ENCODE data around the gene TJP2. TPM values are rescaled to one million over a fixed set of nuclear protein-coding genes. Genes with fewer than 3 reads are reported as not detected.

TJP2 gene
- total RNA-seq, 2 donors from 2014 or later = 45.1 to 53.0 TPM

DNA sequence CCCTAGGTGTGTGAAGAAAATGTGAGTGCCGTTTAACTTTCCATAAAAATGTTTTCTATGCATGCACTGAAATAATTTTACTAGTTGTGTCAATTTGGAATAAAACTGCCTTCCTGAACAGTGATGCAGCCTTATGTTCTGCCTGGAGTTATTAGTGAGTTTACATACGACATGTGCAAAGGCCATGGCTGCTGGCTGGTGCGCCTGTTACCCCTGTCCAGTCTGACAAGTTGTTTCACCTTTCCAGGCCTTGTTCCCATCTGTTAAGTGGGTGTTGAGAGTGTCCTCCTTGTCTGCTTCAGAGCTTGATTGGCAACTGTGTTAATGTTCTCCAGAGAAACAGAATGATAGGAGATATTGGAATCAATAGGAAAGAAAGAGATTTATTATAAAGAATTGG lies 60.6 kb downstream of the TJP2 start:
- no peak overlapping the region for H3K27ac Mint-ChIP-seq
- no peak for DNase-seq
- Histone ChIP-seq H3K27me3 (ENCODE audit: control insufficient read depth, insufficient read depth, low read length, poor library complexity, severe bottlenecking) (no peaks in the 10 kb centered on the region), H3K9me3 (ENCODE audit: control insufficient read depth, low read length) (no peaks in the 10 kb centered on the region), H3K4me1 (ENCODE audit: control insufficient read depth, insufficient read depth, low read length) (peaks cover 9% of the 10 kb centered on the region), H3K9ac (ENCODE audit: extremely low read depth, low read length, poor library complexity, severe bottlenecking) (no peak overlapping the region), H3K36me3 (ENCODE audit: control insufficient read depth, insufficient read depth, low read length) (peaks cover 14% of the 10 kb centered on the region), H3K27ac (ENCODE audit: low read depth, low read length) (no peak overlapping the region), H3K4me3 (ENCODE audit: low read length) (no peak overlapping the region)
- no peak overlapping the region for H3K4me3 Mint-ChIP-seq
- peaks cover 27% of the 10 kb centered on the region for H3K36me3 Mint-ChIP-seq (ENCODE audit: low read depth)
- H3K9me3 Mint-ChIP-seq = no peaks in the 10 kb centered on the region
- peaks cover 19% of the 10 kb centered on the region for H3K4me1 Mint-ChIP-seq
- 82 to 93% methylated on average over 3 of the region's 3 CpGs for WGBS, 2 experiments (ENCODE audit: insufficient coverage in 1 of 2, insufficient read length in 1 of 2)
- H3K27me3 Mint-ChIP-seq (ENCODE audit: insufficient read depth) = no peaks in the 10 kb centered on the region
- TF ChIP-seq CTCF (conservative IDR thresholded peaks at IDR 0.05) = no peak

- peaks cover 17% of the 10 kb centered on the region for H3K4me1 Mint-ChIP-seq
- peaks cover 9% of the 10 kb centered on the region for H3K4me1 ChIP-seq (ENCODE audit: control insufficient read depth, insufficient read depth, low read length)
Measured at GRCh38 chr9:69236188-69236587, 62.1 kb downstream of the TJP2 start.

GRCh38 chr9:69237702-69238295 lies 63.7 kb downstream of the TJP2 start:
- Mint-ChIP-seq H3K4me3 (no peak overlapping the region), H3K36me3 (ENCODE audit: low read depth) (peaks cover 33% of the 10 kb centered on the region), H3K4me1 (peaks cover 1% of the 10 kb centered on the region), H3K27me3 (ENCODE audit: insufficient read depth) (no peaks in the 10 kb centered on the region), H3K9me3 (no peaks in the 10 kb centered on the region), H3K27ac (no peak overlapping the region)
- H3K9me3 ChIP-seq (ENCODE audit: control insufficient read depth, low read length) = no peaks in the 10 kb centered on the region
- peaks cover 23% of the 10 kb centered on the region for H3K36me3 ChIP-seq (ENCODE audit: control insufficient read depth, insufficient read depth, low read length)
- no peak overlapping the region for H3K27ac ChIP-seq (ENCODE audit: low read depth, low read length)
- no peak for DNase-seq
- no peak for TF ChIP-seq CTCF (conservative IDR thresholded peaks at IDR 0.05)
- H3K4me3 ChIP-seq (ENCODE audit: low read length) = no peak overlapping the region
- no peak overlapping the region for H3K9ac ChIP-seq (ENCODE audit: extremely low read depth, low read length, poor library complexity, severe bottlenecking)
- peaks cover under 1% of the 10 kb centered on the region for H3K4me1 ChIP-seq (ENCODE audit: control insufficient read depth, insufficient read depth, low read length)
- WGBS, 2 experiments (ENCODE audit: insufficient coverage in 1 of 2, insufficient read length in 1 of 2) = 91 to 100% methylated on average over 4 of the region's 4 CpGs
- no peaks in the 10 kb centered on the region for H3K27me3 ChIP-seq (ENCODE audit: control insufficient read depth, insufficient read depth, low read length, poor library complexity, severe bottlenecking)

More at GRCh38 chr9:69236188-69236587, 62.1 kb downstream of the TJP2 start:
- Mint-ChIP-seq H3K27me3 (ENCODE audit: insufficient read depth) (no peaks in the 10 kb centered on the region), H3K9me3 (no peaks in the 10 kb centered on the region), H3K27ac (no peak overlapping the region), H3K36me3 (ENCODE audit: low read depth) (peaks cover 33% of the 10 kb centered on the region), H3K4me3 (no peak overlapping the region)
- Histone ChIP-seq H3K27me3 (ENCODE audit: control insufficient read depth, insufficient read depth, low read length, poor library complexity, severe bottlenecking) (no peaks in the 10 kb centered on the region), H3K36me3 (ENCODE audit: control insufficient read depth, insufficient read depth, low read length) (peaks cover 23% of the 10 kb centered on the region), H3K4me3 (ENCODE audit: low read length) (no peak overlapping the region), H3K9me3 (ENCODE audit: control insufficient read depth, low read length) (no peaks in the 10 kb centered on the region), H3K27ac (ENCODE audit: low read depth, low read length) (no peak overlapping the region), H3K9ac (ENCODE audit: extremely low read depth, low read length, poor library complexity, severe bottlenecking) (no peak overlapping the region)
- DNase-seq = no peak
- 47 to 85% methylated on average over 2 to 7 of the region's 7 CpGs for WGBS, 2 experiments (ENCODE audit: insufficient coverage in 1 of 2, insufficient read length in 1 of 2)
- no peak for TF ChIP-seq CTCF (conservative IDR thresholded peaks at IDR 0.05)
